Subcutaneous adipose tissue (tissue), 4 donors: ENCODE measurements around the gene SOCS7. TPM values are rescaled to one million over a fixed set of nuclear protein-coding genes. Genes with fewer than 3 reads are reported as not detected.

Experiments
- CTCF ChIP-seq: fragments of 450-650 bp; IDR thresholded peaks from one replicate; pipeline ENCODE4 v1.5.1; 2016; ENCODE audit warnings: low read depth, mild to moderate bottlenecking, control low read depth, antibody characterized with exemption, moderate library complexity
- total RNA-seq, 4 donors: library from RNA; depleted of rRNA; stranded (reverse); fragments of >200 nt; gene quantifications; one replicate each; pipeline ENCODE4 v1.1.0, GENCODE V29; 2016

Gene SOCS7
- total RNA-seq, 4 donors from 2014 or later: 5.5 to 20.9 (median 8.8) TPM

GRCh38 chr17:38355251-38355650 lies 3.6 kb downstream of the SOCS7 start:
- TF ChIP-seq CTCF: no peak

- no peak for TF ChIP-seq CTCF
Observed at GRCh38 chr17:38357486-38358123, 6.0 kb downstream of the SOCS7 start.

GRCh38 chr17:38358586-38359513 lies 7.2 kb downstream of the SOCS7 start:
- TF ChIP-seq CTCF: no peak

GRCh38 chr17:38361694-38362465 lies 10.2 kb downstream of the SOCS7 start:
- TF ChIP-seq CTCF: no peak

GRCh38 chr17:38363016-38363415 lies 11.4 kb downstream of the SOCS7 start:
- no peak for TF ChIP-seq CTCF

GRCh38 chr17:38364741-38365140 lies 13.1 kb downstream of the SOCS7 start:
- TF ChIP-seq CTCF: no peak
